Right lobe of liver (tissue), 6 donors: Measurements from ENCODE around the gene ANTXR1. TPM values are rescaled to one million over a fixed set of nuclear protein-coding genes. Genes with fewer than 3 reads are reported as not detected.
A peak's percentile ranks its signal among the peaks of the same experiment; 100 is the strongest.

Experiments used
- ATAC-seq, 4 donors: fragments of 200-7000 bp; cut with Tn5 transposase; one replicate each; pipeline ENCODE4 v1.9.1; 2020; ENCODE audit warnings: mild to moderate bottlenecking in 4 of 4, moderate library complexity in 4 of 4
- DNase-seq, 3 donors: peaks; one replicate each; pipeline ENCODE4 v3.0.0-alpha.2; 2020
- H3K27ac ChIP-seq, 3 donors: fragments of 200-600 bp; one replicate each; pipeline ENCODE4 v1.8.0; 2022
- H3K27me3 ChIP-seq, 2 donors: fragments of 200-600 bp; one replicate each; pipeline ENCODE4 v1.8.0; 2022
- H3K36me3 ChIP-seq, 4 donors: fragments of 200-600 bp; sonication (generic) in 1 of 4; one replicate each; pipeline versions ENCODE4 v1.5.1 to v1.8.0; 2017 to 2022; ENCODE audit warnings: control low read depth in 1 of 4
- H3K4me1 ChIP-seq, 4 donors: fragments of 200-600 bp; sonication (generic) in 1 of 4; one replicate each; pipeline versions ENCODE4 v1.5.1 to v1.8.0; 2017 to 2022; ENCODE audit warnings: control low read depth in 1 of 4
- H3K4me3 ChIP-seq, 3 donors: fragments of 200-600 bp; one replicate each; pipeline ENCODE4 v1.8.0; 2022
- H3K9me3 ChIP-seq, 4 donors: fragments of 200-600 bp; sonication (generic) in 1 of 4; one replicate each; pipeline versions ENCODE4 v1.5.1 to v1.8.0; 2017 to 2022; ENCODE audit warnings: control low read depth in 1 of 4
- POLR2A ChIP-seq: fragments of 450-650 bp; IDR thresholded peaks from one replicate; pipeline ENCODE4 v1.6.1; 2017; ENCODE audit warnings: antibody characterized with exemption, mild to moderate bottlenecking
- WGBS: methylation state at CpG from one replicate; pipeline ENCODE4 v1.1.6; 2018; ENCODE audit warnings: low coverage, low lambda C conversion rate; ENCODE audit not compliant: insufficient coverage; ENCODE audit errors: missing lambda C conversion rate; 5-methylcytosine and 5-hydroxymethylcytosine counted together
- intact Hi-C, 2 donors: fragments of 100-400 bp; cut with DNase I; formaldehyde crosslinking; loops; one replicate each; pipeline versions ENCODE4 v1.11.2 to v1.14.1; 2022
- total RNA-seq, 6 experiments: library from RNA; depleted of rRNA in 2 of 6; stranded (reverse); fragments of >200 nt in 2 of 6; fragmentation: NEBNext Ultra II Directional in 3 of 6; extraction: Animal tissue kit (Norgen Biotek cat#: 25700) in 3 of 6; gene quantifications; one replicate each; pipeline versions ENCODE4 v1.1.0 to v1.2.4, GENCODE V29; 2016 to 2023
- TF ChIP-seq, protein P1 (sequence below), 4 donors: fragments of 200-600 bp in 3 of 4; fragments of 450-650 bp in 1 of 4; IDR thresholded peaks; one replicate each; pipeline versions ENCODE4 v1.5.1 to v1.8.0; 2016 to 2022; ENCODE audit warnings: antibody characterized with exemption in 4 of 4, mild to moderate bottlenecking in 2 of 4
- donor health status: DM: no; HTN: yes; CAD: no.
- donor health status: DM: no; HTN: no; CAD: no.
- donor health status: DM: no; HTN: no; CAD: no.
- donor health status: DM: no; HTN: yes; CAD: no.
- donor health status: DM: no; HTN: yes; CAD: no.

The ANTXR1 gene
- total RNA-seq, 6 experiments from 2014 or later, result 1.1 to 4.1 (median 2.9) TPM

DNA sequence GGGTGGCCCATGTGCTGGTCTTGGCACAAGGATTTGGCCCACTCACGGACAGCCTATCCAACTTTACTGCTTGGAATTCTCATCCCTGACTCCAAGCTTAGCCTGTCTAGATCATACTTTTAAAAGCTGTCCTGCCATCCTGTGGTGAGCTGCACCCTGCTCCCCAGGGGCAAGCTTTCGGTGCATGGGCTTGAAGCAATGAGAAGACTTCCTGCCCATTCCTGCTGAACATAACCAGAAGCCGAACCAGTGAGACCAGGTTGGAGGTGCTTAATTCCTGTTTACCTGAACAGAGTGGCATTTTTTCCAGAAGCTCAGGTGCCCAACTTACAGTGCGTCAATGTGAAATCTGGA is 154.5 kb downstream of the ANTXR1 start:
- H3K4me1 ChIP-seq, result peaks cover 0 to 14% (median 0%) of the 10 kb centered on the region in 4 donors
- H3K27ac ChIP-seq, result no peak overlapping the region
- no peak for TF ChIP-seq POLR2A
- TF ChIP-seq, protein P1, sequence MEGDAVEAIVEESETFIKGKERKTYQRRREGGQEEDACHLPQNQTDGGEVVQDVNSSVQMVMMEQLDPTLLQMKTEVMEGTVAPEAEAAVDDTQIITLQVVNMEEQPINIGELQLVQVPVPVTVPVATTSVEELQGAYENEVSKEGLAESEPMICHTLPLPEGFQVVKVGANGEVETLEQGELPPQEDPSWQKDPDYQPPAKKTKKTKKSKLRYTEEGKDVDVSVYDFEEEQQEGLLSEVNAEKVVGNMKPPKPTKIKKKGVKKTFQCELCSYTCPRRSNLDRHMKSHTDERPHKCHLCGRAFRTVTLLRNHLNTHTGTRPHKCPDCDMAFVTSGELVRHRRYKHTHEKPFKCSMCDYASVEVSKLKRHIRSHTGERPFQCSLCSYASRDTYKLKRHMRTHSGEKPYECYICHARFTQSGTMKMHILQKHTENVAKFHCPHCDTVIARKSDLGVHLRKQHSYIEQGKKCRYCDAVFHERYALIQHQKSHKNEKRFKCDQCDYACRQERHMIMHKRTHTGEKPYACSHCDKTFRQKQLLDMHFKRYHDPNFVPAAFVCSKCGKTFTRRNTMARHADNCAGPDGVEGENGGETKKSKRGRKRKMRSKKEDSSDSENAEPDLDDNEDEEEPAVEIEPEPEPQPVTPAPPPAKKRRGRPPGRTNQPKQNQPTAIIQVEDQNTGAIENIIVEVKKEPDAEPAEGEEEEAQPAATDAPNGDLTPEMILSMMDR (IDR thresholded peaks at IDR 0.05), result no peak
- H3K9me3 ChIP-seq, result no peaks in the 10 kb centered on the region
- WGBS, result 44% methylated on average over 2 of the region's 4 CpGs
- DNase-seq (no peak), ATAC-seq (peak in 1 of 4 donors; percentile 5)
- no peaks in the 10 kb centered on the region for H3K36me3 ChIP-seq
- no peak overlapping the region for H3K4me3 ChIP-seq
- intact Hi-C loops, result no loop called here
- no peaks in the 10 kb centered on the region for H3K27me3 ChIP-seq

DNA sequence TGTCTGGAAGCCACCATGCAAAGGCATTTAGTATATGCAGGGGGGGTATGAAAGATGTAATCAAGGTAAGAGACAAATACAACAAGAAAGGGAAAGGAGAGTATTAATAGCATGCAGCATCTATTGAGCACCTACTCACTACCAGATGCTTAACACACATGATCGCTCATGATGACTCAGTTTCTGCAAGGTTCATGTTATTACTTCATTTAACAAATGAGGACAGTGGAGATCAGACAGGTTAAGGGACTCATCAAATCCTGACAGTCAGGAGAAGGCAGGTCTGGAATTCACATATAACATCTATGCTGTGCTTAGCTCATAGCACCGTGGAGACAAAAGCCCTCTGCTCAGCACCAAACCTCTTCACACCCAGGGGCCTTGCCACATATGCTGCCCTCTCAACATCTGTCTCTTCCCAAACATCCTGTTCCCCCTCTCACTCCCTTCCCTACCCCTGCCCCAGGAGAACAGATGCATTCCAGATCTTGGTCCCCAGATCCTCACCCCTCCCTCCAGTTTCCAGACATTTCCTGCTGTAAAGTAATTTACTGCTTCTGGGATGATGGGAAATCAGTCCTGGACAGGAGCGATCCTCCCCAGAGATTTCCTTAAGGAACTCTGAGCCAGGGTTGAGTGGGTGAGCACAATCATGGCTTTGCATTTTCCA is 155.3 kb downstream of the ANTXR1 start:
- intact Hi-C loops, result no loop called here
- H3K36me3 ChIP-seq, result no peaks in the 10 kb centered on the region
- ATAC-seq (no peak), DNase-seq (no peak)
- no peaks in the 10 kb centered on the region for H3K9me3 ChIP-seq
- H3K4me1 ChIP-seq, result peaks cover 0 to 14% (median 0%) of the 10 kb centered on the region in 4 donors
- H3K27me3 ChIP-seq, result no peaks in the 10 kb centered on the region
- TF ChIP-seq POLR2A, result no peak
- TF ChIP-seq, protein P1 (IDR thresholded peaks at IDR 0.05), result no peak
- H3K4me3 ChIP-seq, result no peak overlapping the region
- H3K27ac ChIP-seq, result no peak overlapping the region
- 88% methylated on average over 2 of the region's 3 CpGs for WGBS

DNA sequence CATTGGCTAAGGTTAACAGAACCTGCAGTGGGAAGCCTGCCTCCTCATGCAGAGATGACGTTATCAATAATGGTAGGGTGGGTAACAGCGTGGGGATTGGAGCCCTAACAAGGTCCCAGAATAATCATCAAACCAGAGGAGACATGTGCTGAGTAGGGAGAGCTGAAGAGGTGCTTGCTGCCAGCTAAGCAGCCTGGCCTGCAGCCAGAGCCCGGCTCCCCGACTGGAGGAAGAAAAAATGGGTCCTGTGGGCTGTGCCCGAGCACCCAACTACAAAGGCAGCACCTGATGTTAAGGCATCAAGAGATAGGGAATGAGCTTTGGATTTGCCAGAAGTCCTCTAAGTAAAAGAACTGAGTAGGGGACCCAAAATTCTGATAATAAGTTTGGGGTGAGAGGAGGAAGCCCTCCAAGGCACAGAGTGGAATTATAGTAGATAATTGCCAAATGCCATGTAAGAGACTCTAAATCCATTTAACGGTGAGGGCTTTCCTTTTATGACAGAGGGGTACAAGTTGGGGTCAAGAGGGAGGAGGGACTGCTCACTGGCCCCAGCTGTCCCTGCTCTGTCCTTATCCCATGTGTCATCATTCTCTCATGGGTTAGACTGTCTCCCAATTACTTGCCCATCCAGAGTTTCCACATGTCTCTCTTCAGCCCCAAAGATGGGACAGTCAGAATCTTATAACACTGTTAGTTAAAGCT is 156.1 kb downstream of the ANTXR1 start:
- Histone ChIP-seq H3K27ac (no peak overlapping the region), H3K4me1 (peaks cover 0 to 14% (median 0%) of the 10 kb centered on the region in 4 donors), H3K36me3 (no peaks in the 10 kb centered on the region), H3K27me3 (no peaks in the 10 kb centered on the region), H3K4me3 (no peak overlapping the region), H3K9me3 (no peaks in the 10 kb centered on the region)
- intact Hi-C loops, result no loop called here
- DNase-seq (no peak), ATAC-seq (no peak)
- TF ChIP-seq POLR2A, result no peak
- TF ChIP-seq, protein P1 (IDR thresholded peaks at IDR 0.05), result no peak
- 72% methylated on average over 6 of the region's 6 CpGs for WGBS

DNA sequence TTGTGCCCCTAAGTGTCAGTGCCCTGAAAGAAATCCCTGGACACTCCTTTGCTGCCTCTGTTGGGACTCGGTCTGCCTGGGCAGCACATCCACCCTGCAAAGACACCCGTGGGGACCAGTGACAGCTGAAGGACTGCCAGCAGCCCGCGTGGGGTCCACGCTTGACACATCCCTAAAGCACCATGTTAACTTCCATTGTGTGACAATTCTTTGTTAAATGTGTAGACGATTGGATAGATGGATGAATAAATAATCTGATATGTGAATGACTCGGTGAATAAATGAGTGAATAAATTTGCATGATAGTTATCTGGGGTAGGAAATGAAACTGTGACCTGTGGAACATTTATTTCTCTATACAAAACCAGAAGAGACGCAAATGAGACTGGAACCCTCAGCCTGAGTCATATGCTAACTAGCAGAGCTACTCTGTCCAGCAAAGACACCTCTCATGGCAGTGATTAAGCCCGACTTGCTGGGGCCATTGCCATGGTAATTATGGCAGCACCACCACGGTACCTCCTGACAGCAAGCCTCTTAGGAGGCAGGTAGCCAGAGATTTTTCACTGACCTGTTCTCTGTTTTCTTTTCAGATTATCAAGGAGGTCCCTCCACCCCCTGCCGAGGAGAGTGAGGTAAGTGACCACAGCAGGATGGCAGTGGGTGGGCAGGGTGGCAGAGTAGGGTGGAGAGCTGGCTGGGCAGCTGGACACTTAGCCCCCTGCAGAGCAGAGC is 156.8 kb downstream of the ANTXR1 start:
- DNase-seq (no peak), ATAC-seq (no peak)
- H3K9me3 ChIP-seq, result no peaks in the 10 kb centered on the region
- intact Hi-C loops, result no loop called here
- H3K4me3 ChIP-seq, result no peak overlapping the region
- whole genome bisulfite sequencing, result 74% methylated on average over 8 of the region's 11 CpGs
- H3K4me1 ChIP-seq, result peaks cover 0 to 14% (median 0%) of the 10 kb centered on the region in 4 donors
- no peaks in the 10 kb centered on the region for H3K36me3 ChIP-seq
- TF ChIP-seq, protein P1 (IDR thresholded peaks at IDR 0.05), result no peak
- TF ChIP-seq POLR2A, result no peak
- no peaks in the 10 kb centered on the region for H3K27me3 ChIP-seq
- no peak overlapping the region for H3K27ac ChIP-seq
